Measurements from ENCODE around the gene BCAT1.
"Not testable (repeated sequence)": the region's sequence is repeated elsewhere in the genome, so short reads cannot be mapped to it uniquely, and the experiment has no call there.

Gene BCAT1

DNA sequence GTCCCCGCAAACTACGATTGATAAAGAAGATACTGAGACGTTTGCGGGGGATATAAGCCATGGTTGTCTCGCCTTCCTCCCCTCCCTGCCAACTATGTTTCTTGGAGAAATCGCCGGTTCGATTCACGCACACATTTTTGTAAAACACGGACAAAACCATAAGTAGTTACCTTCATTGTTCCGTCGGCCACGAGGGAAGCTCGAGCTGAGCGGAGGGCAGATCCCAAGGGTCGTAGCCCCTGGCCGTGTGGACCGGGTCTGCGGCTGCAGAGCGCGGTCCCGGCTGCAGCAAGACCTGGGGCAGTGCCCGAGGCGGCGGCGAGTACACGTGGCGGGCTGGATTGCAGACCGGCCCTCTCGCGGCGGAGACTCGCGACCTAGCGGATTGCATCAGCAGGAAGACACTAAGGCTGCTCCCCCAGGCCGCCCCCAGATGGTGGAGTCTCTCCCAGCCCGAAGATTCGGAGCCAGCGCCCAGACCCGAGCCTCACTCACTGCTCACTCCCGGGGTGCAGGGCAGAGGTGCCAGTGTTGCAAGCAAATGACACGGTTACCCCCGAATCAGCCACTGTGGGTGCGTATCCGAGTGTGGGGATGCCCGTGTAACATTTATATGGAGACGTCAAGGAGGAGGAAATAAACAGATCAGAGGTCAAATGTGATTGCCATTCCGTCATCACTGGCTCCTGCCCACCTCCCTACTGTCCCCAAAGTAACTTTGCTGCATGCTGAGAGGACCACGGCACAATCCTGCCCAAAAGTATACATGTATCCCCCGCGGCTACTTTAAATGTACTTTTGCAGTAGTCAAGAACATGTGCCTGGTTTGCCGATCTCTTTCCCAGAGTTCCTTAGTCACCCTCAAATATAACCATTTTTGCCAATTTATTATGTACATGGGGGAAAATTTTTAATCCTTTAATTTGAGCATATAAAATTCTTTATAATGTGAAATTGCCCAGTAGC lies at the start of gene BCAT1:
TSS of gene BCAT1 (minus strand) at position 345 of the 966 bp plus-strand sequence. CDS start at position 176, 169 bp downstream.
- DNase-seq = no peak

- no peak for DNase-seq
Measured at GRCh38 chr12:24997970-24998582, 49.2 kb upstream of the BCAT1 start.

- DNase-seq = no peak
Measured at GRCh38 chr12:24997496-24997895, 48.6 kb upstream of the BCAT1 start.

DNA sequence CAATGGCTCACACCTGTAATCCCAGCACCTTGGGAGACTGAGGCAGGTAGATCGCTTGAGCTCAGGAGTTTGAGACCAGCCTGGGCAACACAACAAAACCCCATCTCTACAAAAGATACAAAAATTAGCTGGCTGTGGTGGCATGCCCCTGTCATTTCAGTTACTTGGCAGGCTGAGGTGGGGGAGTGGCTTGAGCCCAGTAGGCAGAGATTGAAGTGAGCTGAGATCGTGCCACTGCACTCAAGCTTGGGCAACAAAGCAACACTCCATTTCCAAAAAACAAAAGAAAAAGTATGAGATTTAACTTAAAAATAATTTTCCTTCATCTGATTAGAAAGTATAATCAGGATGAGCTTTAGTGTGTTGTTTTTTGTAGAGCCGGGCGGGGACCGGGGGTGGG lies 47.9 kb upstream of the BCAT1 start:
- DNase-seq = no peak

GRCh38 chr12:24996102-24996797 lies 47.3 kb upstream of the BCAT1 start:
- DNase-seq = no peak

DNA sequence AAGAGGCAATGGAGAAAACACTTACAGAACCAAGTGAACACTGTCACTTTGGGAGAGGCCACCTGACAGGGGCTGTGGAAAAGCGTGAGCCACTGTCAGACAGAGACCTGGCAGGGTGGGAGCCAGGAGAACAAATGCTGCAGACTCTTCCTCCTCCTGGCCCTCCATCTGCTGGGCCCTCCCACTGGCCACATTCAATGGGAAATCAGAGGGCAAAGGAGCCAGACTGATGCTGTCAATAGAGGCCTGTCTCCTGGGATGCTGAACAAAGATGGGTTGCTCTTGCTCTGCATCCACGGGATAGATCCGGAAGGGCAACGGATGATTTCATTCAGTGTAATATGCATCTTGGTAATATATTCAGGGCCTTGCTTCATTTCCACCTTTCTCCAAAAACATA lies 44.9 kb upstream of the BCAT1 start:
- peak in 1 of 2 experiments; percentile 5 for DNase-seq

DNA sequence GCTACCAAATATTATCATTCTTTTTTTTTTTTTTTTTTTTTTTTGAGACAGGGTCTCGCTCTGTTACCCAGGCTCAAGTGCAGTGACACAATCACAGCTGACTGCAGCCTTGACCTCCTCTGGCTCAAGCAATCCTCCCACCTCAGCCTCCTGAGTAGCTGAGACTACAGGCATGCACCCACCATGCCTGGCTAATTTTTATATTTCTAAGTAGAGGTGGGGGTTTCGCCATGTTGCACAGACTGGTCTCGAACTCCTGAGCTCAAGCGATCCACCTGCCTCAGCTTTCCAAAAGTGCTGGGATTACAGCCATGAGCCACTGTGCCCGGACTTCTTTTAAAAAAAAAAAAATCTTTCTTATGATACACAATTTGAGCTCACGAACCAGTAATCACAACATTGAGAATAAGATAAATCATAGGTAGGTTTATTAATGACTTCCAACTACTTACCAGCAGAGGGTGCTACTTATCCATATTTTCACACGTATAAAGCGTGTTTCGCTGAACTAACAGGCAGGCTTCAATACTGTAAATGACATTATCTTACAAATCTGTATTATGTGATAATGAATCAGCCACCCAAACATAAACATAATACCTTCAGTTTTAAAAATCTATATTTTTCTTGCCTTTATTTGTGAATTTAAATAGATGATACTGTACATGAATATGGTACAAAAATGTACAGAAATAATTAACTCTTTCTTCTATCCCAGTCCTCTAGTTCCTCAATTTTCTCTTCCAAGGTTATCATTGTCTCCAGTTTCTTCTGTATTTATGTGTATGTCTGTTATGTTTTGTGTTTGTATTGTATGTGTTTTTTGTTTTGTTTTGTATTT lies 42.5 kb upstream of the BCAT1 start:
- peak in 1 of 2 experiments; percentile 30 for DNase-seq

- DNase-seq = no peak
Measured at GRCh38 chr12:24989216-24989615, 40.3 kb upstream of the BCAT1 start.

GRCh38 chr12:24982250-24982649 lies 33.3 kb upstream of the BCAT1 start:
- DNase-seq = no peak

DNA sequence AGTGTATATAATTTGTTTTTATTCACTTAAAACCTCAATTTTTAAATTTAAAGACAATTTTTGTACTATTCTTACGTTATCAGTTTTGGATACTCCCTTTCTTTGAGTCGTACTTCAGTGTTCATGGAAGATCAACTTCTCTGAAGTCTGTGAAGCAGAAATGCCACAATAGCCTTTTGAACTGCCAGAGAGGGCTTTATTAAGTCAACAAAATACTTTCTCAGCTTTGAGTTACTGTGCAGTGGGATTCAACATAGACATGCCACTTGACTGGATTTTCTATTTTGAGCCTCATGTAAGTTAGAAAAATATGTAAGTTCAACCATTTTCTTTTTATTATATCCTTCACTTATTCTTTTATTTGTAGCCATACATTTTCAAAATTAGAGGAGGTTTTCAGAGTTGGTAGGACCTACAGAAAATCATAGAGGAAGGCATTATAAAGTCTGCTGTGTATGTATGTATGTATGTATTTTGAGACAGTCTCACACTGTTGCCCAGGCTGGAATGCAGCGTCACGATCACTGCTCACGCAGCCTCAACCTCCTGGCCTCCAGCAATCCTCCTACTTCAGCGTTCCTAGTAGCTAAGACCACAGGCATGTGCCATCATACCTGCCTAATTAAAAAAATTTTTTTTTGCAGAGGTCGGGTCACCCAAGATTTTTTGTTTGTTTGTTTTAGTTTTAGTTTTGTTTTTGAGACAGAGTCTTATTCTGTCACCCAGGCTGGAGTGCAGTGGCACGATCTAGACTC lies 31.3 kb upstream of the BCAT1 start:
- no peak for DNase-seq

DNA sequence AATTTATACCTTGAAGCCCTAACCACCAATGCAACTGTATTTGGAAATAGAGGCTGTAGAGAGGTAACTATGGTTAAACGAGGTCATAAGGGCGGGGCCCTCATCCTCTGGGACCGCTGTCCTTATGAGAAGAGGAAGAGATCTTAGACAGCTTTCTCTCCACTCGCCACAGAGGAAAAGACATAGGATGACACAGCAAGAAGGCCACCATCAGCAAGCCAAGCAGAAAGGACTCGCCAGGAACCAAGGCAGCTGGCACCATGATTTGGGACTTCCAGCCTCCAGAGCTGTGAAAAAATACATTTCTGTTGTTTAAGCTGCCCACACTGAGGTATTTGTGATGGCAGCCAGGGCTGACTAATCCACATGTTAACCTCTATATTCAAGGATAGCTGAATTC lies 30.4 kb upstream of the BCAT1 start:
- DNase-seq = no peak

DNA sequence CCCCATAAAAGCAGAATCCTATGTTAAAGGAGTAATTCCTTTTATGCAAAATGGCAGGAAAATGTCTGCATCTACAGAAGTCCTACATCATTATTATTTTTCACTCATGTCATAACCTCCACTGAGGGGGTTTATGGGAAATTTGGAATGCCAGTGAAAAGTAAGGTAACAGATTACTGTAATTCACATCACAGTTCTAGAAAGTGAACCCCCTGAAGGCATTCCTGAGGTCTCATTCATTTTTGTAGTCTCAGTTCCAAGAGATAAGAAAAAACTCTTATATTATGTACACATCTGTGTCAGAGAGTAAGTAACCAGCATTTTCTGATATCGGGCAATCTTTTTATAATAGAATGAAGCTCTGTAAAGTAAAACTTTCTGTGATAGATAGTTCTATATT lies 28.8 kb upstream of the BCAT1 start:
- no peak for DNase-seq

- no peak for DNase-seq
Measured at GRCh38 chr12:24977060-24977459, 28.2 kb upstream of the BCAT1 start.

DNA sequence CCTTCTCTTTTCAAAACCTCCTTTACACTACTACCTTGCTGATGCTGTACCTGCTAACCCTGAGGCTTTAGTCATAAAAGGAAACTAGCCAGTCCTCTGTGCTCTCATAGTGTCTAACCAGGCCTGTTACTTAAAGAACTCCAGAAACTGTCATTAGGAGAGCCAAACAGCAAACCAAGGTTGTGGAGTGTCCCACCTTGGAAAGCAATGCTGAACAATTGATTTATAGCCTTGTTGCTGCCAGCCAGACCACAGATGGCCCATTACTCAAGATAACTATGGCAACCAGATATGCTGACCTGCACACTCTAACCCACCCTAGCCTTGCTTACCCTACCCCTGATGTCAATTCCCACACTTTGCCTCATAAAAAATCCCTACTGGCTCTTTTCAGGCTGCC lies 26.5 kb upstream of the BCAT1 start:
- DNase-seq = no peak

DNA sequence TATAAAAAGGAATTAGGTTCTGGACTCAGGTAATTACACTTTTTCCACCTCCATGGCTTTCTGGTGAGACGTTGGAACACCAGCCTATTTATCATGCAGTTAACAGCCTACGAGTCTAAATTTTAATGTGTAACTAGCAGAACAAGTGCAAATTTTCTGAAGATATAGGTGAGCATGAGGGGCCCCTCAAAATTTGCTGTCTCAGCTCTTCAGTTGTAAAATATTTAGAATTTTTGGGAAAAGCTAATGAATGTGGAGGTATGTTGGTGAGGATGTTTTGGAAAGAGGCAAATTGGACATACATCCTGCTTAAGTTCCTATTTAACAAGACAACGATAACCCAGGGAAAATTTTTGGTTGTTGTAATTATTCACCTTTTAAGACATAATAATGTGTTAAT lies 25.3 kb upstream of the BCAT1 start:
- DNase-seq = no peak

DNA sequence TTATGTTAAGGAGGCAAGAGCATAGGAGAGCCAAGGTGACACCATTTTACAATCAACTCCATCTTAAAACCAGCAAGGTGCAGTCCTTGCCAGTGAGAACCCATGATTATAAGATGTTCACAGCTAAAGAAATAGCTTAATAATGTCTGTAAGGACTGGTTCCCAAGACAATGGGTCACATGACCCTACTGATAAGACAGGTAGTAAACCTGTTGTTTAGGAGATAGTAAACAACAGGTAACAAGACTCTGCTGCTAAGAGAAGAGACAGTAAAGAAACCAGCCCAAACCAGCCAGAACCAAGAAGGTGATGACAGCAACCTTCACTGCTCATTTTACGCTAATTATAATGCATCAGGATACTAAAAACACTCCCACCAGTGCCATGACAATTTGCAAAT lies 23.2 kb upstream of the BCAT1 start:
- no peak for DNase-seq

DNA sequence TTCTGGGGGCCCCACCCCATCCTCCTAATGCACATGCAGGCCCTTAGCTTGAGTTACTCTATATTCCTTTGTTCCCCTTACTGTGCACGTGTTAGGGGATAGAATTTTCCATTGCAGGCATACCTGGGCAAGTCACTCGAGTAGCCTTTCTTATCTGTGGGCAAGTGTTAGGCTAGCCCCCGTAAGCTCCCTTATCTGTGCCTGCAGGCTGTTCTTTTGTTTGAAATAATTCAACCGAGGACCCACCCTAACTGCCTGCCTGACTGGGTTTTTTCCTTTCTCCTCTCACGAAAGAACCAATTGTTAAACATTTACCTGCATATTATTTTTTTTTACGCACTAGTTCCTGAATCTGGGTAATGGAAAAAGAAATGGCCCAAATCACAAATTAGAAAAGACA lies 21.3 kb upstream of the BCAT1 start:
- no peak for DNase-seq

GRCh38 chr12:24966951-24967564 lies 18.2 kb upstream of the BCAT1 start:
- DNase-seq = no peak

GRCh38 chr12:24964342-24964741 lies 15.4 kb upstream of the BCAT1 start:
- DNase-seq = no peak

GRCh38 chr12:24960222-24960855 lies 11.4 kb upstream of the BCAT1 start:
- DNase-seq = no peak

DNA sequence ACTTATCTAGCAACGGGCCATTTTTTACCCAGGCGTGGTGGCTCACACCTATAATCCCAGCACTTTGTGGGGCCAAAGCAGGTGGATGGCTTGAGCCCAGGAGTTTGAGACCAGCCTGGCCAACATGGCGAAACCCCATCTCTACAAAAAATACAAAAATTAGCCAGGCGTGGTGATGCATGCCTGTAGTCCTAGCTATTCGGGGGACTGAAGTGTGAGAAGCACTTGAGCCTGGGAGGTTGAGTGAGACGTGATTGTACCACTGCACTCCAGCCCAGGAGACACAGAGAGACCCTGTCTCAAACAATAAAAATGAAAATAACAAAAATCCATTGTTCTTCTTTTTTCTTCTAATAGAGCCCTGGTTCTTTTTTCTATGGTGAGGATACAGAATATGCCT lies 7.5 kb upstream of the BCAT1 start:
- not testable (repeated sequence) for DNase-seq

All from cerebellar nuclear complex (tissue), 1 donor.